M059J (cell line): ENCODE results near the gene GTSE1. TPM values are rescaled to one million over a fixed set of nuclear protein-coding genes. Genes with fewer than 3 reads are reported as not detected.

Experiments
- DNase-seq: peaks from one replicate; pipeline ENCODE4 v3.0.0-alpha.2; 2012; ENCODE audit warnings: low read depth
- total RNA-seq: library from RNA; depleted of rRNA; stranded (reverse); fragments of >200 nt; shearing (Covaris generic); gene quantifications from 2 replicates; pipeline ENCODE4 v1.2.3, GENCODE V29; 2014; rRNA removed

The GTSE1 gene
- total RNA-seq, 1 experiment from 2014 or later: 26.7 TPM

- DNase-seq: no peak
Measured at GRCh38 chr22:46379066-46379930, 82.6 kb downstream of the GTSE1 start.

GRCh38 chr22:46380069-46380468, 83.4 kb downstream of the GTSE1 start:
- DNase-seq: no peak

Other genes with a start within 250 kb of the GTSE1 start
- 10.0 and 18.1 TPM in 2 replicates for gene PPARA, start 146.3 kb upstream of the GTSE1 start, total RNA-seq
- gene CDPF1, start 46.6 kb upstream of the GTSE1 start, total RNA-seq: 3.1 and 5.3 TPM in 2 replicates
- not detected in 2 replicates for gene PKDREJ, start 33.5 kb upstream of the GTSE1 start, total RNA-seq
- gene TTC38, start 28.9 kb upstream of the GTSE1 start, total RNA-seq: 20.0 and 50.0 TPM in 2 replicates
- gene TRMU, start 38.8 kb downstream of the GTSE1 start, total RNA-seq: 29.6 and 45.2 TPM in 2 replicates
- gene CELSR1, start 240.8 kb downstream of the GTSE1 start, total RNA-seq: 4.3 and 11.8 TPM in 2 replicates